HL-60 (cell line): ENCODE results near the gene LRBA.
"Not testable (repeated sequence)": the region's sequence is repeated elsewhere in the genome, so short reads cannot be mapped to it uniquely, and the experiment has no call there.

ENCODE experiments used
- DNase-seq, 2 experiments: peaks; one replicate each; pipeline ENCODE4 v3.0.0-alpha.2; 2010 to 2020; ENCODE audit warnings: low read depth in 1 of 2, low spot score in 1 of 2
- H3K27ac ChIP-seq: fragments of 250-450 bp; sonication (Bioruptor Pico); replicated peaks from 2 replicates; pipeline ENCODE4 v1.5.1; 2020; ENCODE audit warnings: mild to moderate bottlenecking, moderate library complexity
- H3K27me3 ChIP-seq: fragments of 250-450 bp; sonication (Bioruptor Pico); 2 replicates; pipeline ENCODE4 v1.5.1; 2021; ENCODE audit warnings: mild to moderate bottlenecking, moderate library complexity; ENCODE audit not compliant: insufficient read depth, poor library complexity, severe bottlenecking
- H3K4me3 ChIP-seq: replicated peaks from 2 replicates; pipeline ENCODE4 v1.5.1; 2011; ENCODE audit warnings: mild to moderate bottlenecking, control low read depth, low read length; ENCODE audit not compliant: insufficient read depth
- GABPA ChIP-seq: IDR thresholded peaks from 2 replicates; pipeline ENCODE4 v1.6.1; 2012; ENCODE audit warnings: low read depth
- POLR2AphosphoS5 ChIP-seq: IDR thresholded peaks from 2 replicates; pipeline ENCODE4 v1.6.1; 2012; ENCODE audit warnings: low read depth
- SPI1 ChIP-seq: IDR thresholded peaks from 2 replicates; pipeline ENCODE4 v1.6.1; 2012; ENCODE audit warnings: low read depth, mild to moderate bottlenecking, borderline replicate concordance
- TF ChIP-seq, protein P1 (sequence below): IDR thresholded peaks from 2 replicates; pipeline ENCODE4 v1.6.1; 2012; ENCODE audit warnings: low read depth; ENCODE audit not compliant: insufficient replicate concordance
- TF ChIP-seq, protein P2 (sequence below): IDR thresholded peaks from one replicate; pipeline ENCODE4 v1.5.1; 2011; ENCODE audit warnings: low read length, control low read depth, inconsistent platforms; ENCODE audit not compliant: insufficient read depth

LRBA gene

DNA sequence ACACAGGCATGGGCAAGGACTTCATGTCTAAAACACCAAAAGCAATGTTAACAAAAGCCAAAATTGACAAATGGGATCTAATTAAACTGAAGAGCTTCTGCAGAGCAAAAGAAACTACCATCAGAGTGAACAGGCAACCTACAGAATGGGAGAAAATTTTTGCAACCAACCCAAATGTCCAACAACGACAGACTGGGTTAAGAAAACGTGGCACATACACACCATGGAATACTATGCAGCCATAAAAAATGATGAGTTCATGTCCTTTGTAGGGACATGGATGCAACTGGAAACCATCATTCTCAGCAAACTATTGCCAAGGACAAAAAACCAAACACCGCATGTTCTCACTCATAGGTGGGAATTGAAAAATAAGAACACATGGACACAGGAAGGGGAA, 507.4 kb downstream of the LRBA start:
- not testable (repeated sequence) for H3K27ac ChIP-seq, DNase-seq, H3K27me3 ChIP-seq, H3K4me3 ChIP-seq

DNA sequence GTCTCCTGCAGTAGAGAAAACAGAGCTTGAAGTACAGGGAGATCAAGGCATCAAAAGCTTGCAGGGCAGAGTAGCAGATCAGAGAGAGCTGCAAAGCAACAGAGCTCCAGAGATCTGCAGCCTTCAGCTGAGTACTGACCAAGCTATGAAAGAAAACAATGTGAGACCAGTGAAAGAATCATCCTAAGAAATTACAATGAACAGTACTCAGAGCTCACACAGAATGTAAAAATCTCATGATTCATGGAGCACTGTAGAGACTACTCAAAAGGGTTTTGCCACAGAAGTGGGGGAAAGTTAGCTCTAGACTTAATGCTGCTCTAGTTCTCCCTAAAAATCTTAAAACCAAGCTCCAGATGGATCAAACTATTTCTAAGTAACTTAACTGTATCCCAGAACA, 513.1 kb downstream of the LRBA start:
- no peak for TF ChIP-seq GABPA
- no peak for TF ChIP-seq SPI1
- TF ChIP-seq POLR2AphosphoS5, result no peak
- DNase-seq, result no peak

DNA sequence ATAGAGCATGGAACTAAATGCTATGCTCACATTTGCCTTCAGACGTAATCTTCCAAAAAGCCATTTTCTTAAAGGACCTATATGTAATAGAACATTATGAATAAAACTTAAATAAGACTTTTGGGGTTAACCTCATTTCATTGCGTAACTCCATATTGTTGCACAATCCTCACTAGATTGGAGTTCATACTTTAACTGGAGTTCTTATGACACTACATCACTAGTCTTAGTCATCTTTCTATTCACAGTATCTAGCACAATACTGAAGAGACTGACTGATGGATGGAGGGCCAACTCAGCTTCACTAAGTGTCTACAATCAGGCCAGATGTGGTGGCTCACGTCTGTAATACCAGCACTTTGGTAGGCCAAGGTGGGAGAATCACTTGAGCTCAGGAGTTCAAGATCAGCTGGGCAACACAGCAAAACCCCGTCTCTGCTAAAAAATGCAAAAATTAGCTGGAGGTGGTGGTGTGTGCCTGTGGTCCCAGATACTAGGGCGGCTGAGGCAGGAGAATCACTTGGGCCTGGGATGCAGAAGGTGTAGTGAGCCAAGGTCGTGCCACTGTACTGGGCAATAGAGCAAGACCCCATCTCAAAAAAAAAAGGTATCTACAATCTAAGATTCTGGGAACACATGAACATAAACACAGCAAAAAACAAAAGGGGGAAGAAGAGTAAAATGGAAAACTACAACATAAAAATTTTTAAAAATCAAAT, 513.9 kb downstream of the LRBA start:
- DNase-seq, result peak; percentile 5 to 22
- Histone ChIP-seq H3K4me3 (no peak overlapping the region), H3K27ac (no peak overlapping the region), H3K27me3 (no peaks in the 10 kb centered on the region)
- no peak for TF ChIP-seq GABPA
- TF ChIP-seq SPI1, result no peak
- TF ChIP-seq POLR2AphosphoS5, result no peak
- TF ChIP-seq, protein P1, sequence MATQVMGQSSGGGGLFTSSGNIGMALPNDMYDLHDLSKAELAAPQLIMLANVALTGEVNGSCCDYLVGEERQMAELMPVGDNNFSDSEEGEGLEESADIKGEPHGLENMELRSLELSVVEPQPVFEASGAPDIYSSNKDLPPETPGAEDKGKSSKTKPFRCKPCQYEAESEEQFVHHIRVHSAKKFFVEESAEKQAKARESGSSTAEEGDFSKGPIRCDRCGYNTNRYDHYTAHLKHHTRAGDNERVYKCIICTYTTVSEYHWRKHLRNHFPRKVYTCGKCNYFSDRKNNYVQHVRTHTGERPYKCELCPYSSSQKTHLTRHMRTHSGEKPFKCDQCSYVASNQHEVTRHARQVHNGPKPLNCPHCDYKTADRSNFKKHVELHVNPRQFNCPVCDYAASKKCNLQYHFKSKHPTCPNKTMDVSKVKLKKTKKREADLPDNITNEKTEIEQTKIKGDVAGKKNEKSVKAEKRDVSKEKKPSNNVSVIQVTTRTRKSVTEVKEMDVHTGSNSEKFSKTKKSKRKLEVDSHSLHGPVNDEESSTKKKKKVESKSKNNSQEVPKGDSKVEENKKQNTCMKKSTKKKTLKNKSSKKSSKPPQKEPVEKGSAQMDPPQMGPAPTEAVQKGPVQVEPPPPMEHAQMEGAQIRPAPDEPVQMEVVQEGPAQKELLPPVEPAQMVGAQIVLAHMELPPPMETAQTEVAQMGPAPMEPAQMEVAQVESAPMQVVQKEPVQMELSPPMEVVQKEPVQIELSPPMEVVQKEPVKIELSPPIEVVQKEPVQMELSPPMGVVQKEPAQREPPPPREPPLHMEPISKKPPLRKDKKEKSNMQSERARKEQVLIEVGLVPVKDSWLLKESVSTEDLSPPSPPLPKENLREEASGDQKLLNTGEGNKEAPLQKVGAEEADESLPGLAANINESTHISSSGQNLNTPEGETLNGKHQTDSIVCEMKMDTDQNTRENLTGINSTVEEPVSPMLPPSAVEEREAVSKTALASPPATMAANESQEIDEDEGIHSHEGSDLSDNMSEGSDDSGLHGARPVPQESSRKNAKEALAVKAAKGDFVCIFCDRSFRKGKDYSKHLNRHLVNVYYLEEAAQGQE, result no peak
- TF ChIP-seq, protein P2, sequence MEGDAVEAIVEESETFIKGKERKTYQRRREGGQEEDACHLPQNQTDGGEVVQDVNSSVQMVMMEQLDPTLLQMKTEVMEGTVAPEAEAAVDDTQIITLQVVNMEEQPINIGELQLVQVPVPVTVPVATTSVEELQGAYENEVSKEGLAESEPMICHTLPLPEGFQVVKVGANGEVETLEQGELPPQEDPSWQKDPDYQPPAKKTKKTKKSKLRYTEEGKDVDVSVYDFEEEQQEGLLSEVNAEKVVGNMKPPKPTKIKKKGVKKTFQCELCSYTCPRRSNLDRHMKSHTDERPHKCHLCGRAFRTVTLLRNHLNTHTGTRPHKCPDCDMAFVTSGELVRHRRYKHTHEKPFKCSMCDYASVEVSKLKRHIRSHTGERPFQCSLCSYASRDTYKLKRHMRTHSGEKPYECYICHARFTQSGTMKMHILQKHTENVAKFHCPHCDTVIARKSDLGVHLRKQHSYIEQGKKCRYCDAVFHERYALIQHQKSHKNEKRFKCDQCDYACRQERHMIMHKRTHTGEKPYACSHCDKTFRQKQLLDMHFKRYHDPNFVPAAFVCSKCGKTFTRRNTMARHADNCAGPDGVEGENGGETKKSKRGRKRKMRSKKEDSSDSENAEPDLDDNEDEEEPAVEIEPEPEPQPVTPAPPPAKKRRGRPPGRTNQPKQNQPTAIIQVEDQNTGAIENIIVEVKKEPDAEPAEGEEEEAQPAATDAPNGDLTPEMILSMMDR, result no peak

More for the DNA sequence above, 513.1 kb downstream of the LRBA start:
- H3K27me3 ChIP-seq, result no peaks in the 10 kb centered on the region
- H3K27ac ChIP-seq, result no peak overlapping the region
- H3K4me3 ChIP-seq, result no peak overlapping the region

DNA sequence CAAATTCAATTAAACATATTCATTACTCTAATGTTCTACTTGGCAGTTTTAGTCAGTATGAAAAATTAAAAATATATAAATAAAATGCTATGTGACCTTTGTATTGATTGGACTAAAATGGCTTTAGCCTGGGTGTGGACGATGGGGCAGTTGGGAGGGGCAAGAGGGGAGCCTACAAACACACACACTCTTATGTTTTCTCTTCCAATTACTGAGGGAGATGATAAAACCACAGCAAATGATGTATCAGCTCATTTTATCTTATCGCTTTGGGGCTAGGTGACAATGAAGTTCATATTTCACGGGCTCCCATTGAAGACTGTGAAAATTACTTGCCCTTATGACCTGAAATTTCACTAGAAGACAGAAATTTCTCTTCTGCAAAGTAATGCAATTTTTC, 517.5 kb downstream of the LRBA start:
- no peak for DNase-seq
- Histone ChIP-seq H3K27ac (no peak overlapping the region), H3K4me3 (no peak overlapping the region), H3K27me3 (no peaks in the 10 kb centered on the region)
- TF ChIP-seq, protein P1, result no peak
- TF ChIP-seq SPI1 (no peak), POLR2AphosphoS5 (no peak), GABPA (no peak)
- TF ChIP-seq, protein P2, result no peak

DNA sequence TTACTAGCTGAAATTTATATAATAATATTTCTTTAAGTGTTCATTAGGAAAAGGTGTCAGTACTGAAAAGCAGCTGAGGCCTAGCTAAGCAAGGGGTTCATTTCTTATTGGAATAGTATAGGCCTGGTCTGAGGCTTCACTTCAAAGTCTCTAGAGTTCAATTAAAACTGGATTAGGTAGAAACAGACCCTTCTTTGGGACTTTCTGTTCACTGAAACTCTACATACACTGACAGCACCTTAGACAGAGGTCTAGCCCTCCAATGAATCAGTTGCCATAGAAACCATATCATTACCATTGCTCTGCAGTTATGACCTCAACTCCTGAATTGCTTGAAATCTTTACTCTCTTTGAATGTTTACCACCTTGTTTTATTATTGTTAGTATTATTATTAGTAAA, 519.5 kb downstream of the LRBA start:
- Histone ChIP-seq H3K4me3 (no peak overlapping the region), H3K27ac (no peak overlapping the region), H3K27me3 (no peaks in the 10 kb centered on the region)
- TF ChIP-seq SPI1 (no peak), GABPA (no peak), POLR2AphosphoS5 (no peak)
- TF ChIP-seq, protein P2, result no peak
- TF ChIP-seq, protein P1, result no peak
- DNase-seq, result no peak
